Nucleus accumbens (tissue), 56 donors: ENCODE measurements around the gene PTH1R.

Source experiments
- DNase-seq, 56 donors: peaks; one replicate each; lab custom pipeline; 2025; lab: John Stamatoyannopoulos, UW

Gene PTH1R

DNA sequence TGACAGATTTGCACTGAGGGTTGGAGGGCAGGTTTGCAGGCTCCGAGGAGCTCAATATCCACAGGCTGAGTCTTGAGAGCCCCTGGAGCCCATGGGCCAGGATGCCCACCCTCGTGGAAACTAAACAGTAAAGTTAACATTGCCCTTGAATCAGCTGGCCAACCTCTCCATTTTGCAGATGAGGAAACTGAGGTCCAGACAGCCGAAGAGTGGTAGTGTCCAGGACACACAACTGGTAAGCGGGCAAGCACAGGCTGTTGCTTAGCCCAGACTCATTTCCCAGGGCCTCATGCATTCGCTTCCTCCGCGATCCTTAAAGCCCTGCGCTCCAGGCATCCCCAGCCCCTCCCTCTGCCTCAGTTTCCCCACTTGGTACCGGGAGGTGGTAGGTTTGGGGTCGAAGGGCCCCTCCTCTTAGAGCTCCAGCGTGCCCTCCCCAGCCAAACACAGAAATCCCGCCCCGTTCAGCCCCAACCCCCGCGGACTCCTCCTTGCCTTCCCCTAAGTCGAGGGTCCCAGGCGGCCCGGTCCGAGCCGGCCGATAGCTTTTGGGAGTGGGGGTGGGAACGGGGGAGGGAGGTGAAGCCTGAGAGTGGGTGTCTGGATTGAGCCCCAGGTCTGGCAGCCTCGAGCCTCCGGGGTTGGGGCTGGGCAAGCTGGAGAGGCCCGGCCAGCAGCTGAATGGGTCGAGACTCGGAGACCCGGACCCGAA, 3.5 kb downstream of the PTH1R start:
- DNase-seq = no peak

GRCh38 chr3:46881596-46882376, 4.3 kb downstream of the PTH1R start:
- peak in 3 of 56 donors; percentile 13 to 44 (median 38) for DNase-seq

- peak in 3 of 56 donors; percentile 5 to 39 (median 20) for DNase-seq
These were observed 5.0 kb downstream of the PTH1R start for GRCh38 chr3:46882377-46883053.

DNA sequence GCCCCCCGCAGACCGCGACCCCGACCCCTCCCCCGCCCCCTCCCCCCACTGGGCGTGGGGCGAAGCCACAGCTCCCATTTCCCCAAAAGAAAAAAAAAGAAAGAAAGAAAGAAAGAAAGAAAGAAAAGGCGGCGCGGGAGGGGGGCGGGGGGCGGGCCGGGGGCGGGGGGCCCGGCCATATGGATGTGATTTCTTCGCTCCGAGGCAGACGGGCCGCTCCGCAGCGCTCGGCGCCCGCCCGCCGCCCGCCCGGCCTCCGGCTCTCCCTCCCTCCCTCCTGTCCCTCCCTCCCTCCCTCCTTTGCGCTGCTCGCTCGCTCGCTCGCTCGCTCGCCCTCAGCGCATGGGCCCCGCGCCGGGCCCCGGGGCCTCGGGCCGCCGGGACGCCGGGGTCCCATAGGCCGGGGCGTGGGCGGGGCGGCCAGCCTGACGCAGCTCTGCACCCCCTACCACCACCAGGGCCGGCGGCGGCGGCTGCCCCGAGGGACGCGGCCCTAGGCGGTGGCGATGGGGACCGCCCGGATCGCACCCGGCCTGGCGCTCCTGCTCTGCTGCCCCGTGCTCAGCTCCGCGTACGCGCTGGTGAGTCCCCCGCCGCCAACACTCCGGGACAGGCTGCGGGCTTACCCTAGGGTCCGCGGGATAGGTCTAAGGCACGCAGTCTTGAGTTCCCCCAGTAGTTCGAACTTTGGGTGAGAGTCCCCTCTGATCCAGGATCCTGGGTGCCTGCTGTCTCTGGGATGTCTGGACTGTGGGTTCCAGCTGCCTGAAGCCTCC, 5.7 kb downstream of the PTH1R start:
- no peak for DNase-seq

- DNase-seq = no peak
These were observed 6.3 kb downstream of the PTH1R start for GRCh38 chr3:46883830-46884185.

GRCh38 chr3:46884427-46884826, 6.9 kb downstream of the PTH1R start:
- DNase-seq = no peak

DNA sequence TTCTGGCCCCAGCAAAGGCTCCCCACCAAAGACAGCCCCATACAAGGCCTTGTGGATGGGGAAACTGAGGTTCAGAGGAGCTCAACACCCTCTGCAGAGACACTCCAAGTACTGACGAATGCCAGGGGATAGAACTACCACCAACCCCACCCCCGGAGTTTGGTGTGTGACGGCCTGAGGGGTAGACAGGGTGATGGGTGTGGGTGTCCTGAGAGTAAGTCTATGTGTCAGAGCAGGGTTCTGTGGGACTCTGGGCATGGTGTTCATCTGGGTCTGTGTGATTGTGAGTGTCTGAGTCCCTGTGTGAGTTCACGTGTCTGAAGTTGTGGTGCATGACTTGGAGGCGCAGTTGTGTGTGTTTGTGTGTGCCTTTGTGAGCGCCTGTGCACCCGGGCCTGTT, 7.4 kb downstream of the PTH1R start:
- DNase-seq = no peak

DNA sequence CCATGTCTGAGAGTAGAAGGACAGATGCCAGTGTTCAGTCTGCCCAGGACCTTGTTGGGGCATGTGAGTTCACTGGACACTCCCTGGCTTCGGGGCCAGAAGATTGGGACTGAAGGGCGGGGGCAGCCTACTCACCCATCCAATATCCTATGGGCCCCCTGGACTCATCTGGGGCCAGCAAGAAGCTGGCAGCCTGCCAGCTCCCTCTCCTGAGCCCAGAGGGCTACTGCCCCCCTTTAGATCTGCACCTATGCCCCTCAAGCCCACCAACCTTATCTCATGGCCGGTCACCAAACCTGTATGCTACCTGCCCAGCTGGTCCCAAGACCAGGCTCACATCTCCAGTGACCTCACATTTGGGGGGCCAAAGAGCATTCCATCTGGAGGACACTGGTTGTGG, 8.1 kb downstream of the PTH1R start:
- DNase-seq = no peak

DNA sequence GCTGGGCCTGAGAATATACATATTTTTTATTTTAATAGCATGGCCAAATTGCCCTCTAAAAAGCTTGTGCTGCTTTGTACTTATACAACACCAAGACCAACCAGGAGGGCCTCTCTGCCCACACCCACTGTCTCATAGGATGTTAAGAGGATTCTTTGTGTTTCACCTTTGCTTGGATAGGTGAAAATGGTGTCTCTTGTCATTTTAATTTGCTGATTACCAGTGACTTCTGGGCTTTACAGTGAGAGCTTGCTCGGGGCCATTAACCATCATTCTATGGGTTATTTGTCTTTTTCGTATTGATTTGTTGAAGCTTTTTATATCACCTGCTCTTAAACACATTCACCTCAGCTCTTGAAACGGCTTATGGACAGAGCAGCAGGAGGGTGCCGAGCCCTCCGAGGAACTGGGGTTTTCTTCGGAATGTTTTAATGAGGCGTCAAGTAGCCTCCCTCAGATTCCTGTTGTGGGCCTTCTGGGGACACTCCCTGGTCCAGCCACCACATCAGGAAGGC, 10.5 kb downstream of the PTH1R start:
- DNase-seq = no peak

GRCh38 chr3:46888705-46889104, 11.2 kb downstream of the PTH1R start:
- peak in 1 of 56 donors; percentile 37 for DNase-seq

DNA sequence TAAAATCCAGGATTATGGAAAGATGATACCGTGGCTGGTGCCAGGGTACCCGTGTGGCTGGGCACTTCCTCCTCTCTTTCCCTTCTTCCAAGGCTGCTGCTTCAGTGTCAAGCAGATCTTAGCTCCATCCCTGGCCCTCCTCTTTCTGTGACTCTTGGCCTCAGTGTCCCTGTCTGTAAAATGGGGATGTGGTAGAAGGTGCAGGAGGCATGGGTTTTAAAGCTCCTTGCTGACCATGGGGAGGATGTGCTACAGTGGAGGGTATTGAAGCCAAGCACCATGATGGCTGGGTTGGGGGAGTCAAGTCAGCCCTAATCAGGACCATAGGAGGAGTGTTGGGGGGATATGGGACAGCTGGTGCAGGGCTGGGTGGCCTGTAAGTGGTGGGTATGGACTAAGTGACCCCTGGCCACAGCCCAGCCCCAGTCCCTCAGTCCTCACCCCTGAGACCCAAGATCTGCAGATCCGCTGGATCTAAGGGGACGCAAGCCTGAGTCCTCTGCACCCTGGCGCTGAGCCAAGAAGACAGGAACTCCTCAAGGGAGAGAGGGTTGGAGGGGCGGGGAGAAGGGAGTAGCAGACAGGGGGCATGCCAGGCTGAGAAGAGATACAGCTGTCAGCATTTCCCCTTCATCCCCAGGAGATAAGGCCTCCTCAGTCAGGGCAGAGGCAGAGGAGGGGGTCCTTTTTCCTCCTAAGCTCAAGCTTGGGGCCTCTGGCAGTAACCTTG, 12.0 kb downstream of the PTH1R start:
- DNase-seq = no peak

DNA sequence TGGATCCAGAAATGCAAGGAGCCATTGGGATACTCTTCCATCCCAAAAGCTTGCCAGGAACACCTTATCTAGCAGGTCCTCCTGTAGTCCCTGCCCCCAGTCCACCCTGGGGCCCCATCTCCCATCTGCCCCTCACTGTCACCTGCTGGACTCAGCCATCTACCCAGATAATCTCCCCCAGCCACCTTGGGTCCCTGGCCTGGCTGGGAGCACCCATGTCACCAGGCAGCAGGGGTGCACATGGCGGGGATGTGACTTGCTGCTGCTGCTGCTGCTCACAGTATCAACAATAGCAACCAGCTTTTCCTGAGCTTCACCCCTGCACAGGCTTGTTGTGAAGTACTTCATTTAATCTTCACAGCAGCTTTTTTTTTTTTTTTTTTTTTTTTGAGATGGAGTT, 12.6 kb downstream of the PTH1R start:
- no peak for DNase-seq

DNA sequence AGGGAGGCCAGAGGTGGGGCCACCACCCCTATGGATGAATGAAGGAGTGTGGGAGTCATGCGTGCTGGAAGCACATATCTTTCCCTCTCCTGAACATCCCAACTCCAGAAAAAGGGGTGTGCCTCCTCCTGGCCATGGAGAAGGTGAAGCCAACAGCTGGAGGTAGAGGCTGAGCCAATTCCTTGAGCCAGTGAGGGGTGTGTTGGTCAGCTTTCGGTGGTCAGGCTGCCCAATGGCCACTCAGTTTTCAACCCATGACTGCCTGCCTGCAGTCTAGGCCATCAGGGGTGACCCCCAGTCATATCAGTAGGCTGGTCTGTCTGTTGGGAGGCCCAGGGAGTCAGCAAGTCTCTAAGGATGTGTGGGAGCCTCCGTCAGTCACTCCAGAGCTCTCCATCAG, 13.6 kb downstream of the PTH1R start:
- no peak for DNase-seq

GRCh38 chr3:46892285-46893145, 15.0 kb downstream of the PTH1R start:
- peak in 50 of 56 donors; percentile 10 to 87 (median 55) for DNase-seq

DNA sequence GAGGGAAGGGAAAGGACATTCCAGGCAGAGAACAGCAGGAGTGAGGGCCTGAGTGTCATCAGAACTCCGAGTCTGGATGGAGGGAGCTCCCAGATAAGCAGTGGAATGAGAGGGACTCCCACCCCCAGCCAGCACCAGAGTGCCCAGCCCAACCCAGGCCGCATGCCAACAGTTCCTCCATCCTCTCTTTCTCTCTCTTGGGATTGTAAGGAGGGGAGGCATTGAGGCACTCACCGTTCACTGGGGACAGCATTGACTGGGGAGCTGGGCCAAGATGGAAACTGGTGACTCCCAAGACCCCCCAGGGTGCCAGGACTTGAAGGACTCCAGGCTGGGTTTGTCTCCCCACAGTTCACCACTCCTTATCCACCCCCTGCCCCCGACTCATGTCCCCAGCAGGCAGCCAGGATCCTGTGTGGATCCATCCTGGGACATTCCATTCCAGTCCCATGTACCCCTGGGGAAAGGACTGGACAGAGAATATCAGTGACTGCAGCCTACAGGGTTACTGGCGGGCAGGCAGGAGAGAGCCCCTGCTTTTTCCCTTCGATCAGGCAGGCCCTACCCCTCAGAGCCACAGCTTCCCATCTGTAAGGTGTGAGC, 15.7 kb downstream of the PTH1R start:
- no peak for DNase-seq

DNA sequence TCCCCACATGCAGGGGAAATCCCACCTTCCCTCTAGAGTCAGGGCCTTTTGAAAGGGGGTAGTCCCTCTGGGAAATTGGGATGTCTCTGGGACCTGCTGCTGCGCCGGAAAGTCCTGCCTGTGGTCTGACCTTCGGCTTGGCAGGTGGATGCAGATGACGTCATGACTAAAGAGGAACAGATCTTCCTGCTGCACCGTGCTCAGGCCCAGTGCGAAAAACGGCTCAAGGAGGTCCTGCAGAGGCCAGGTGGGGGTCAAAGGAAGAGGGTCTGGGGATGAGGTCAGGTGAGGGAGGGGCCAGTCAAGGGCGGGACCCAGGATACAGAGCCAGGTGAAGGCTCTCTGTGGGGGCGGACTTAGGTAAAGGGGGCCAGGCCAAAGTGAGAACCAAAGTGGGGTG, 16.2 kb downstream of the PTH1R start:
- no peak for DNase-seq

DNA sequence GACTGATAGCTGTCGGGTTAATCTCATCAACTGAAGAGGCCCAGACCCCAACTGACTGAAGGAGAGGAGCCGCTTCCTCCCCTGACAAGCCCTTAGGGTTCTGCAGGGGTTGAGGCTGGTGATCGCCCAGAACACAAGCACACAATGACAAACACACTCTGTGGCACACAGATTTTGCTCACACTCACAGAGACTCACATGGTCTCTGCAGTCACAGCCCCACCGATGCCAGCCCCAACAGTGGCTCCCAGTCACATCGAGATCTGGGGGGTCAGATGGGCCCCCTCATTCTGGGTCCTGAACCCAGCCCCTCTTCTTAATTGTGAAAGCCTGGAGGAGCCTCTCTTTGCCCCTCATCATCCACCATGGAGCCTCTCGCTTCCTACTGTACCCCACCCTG, 16.7 kb downstream of the PTH1R start:
- DNase-seq = no peak

DNA sequence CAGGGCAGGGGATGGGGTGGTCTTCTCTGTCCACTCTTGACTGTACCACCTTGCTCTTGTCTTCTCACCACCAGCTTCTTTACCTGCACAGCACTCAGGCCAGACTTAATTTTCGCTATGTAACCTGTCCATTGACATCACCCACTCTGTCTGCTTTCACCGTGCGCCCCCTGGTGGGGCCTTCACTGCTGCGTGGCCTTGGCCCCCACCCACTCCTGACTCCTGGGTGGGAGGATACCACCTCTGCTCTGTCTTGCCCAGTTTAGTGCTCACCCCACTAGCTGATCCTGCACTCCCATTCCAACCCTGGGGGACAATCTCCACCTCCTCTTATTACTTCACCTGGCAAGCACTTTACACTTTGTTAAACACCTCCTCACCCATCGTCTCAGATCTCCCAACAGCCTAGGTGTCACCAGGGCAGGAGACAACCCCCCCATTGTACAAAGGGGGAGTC, 17.7 kb downstream of the PTH1R start:
- peak in 27 of 56 donors; percentile 5 to 72 (median 19) for DNase-seq
